B cell (primary cell): Measurements from ENCODE around the gene FOLR1.

ENCODE experiments used
- EZH2 ChIP-seq: IDR thresholded peaks from 2 replicates; pipeline ENCODE4 v1.6.1; 2012; ENCODE audit warnings: borderline replicate concordance, low read depth, mild to moderate bottlenecking, moderate library complexity, low read length; ENCODE audit not compliant: insufficient read depth, poor library complexity, severe bottlenecking
- TF ChIP-seq, protein P1 (sequence below): fragments of 200-600 bp; IDR thresholded peaks from one replicate; pipeline ENCODE4 v1.8.0; 2022; ENCODE audit warnings: antibody characterized with exemption, mild to moderate bottlenecking

DNA sequence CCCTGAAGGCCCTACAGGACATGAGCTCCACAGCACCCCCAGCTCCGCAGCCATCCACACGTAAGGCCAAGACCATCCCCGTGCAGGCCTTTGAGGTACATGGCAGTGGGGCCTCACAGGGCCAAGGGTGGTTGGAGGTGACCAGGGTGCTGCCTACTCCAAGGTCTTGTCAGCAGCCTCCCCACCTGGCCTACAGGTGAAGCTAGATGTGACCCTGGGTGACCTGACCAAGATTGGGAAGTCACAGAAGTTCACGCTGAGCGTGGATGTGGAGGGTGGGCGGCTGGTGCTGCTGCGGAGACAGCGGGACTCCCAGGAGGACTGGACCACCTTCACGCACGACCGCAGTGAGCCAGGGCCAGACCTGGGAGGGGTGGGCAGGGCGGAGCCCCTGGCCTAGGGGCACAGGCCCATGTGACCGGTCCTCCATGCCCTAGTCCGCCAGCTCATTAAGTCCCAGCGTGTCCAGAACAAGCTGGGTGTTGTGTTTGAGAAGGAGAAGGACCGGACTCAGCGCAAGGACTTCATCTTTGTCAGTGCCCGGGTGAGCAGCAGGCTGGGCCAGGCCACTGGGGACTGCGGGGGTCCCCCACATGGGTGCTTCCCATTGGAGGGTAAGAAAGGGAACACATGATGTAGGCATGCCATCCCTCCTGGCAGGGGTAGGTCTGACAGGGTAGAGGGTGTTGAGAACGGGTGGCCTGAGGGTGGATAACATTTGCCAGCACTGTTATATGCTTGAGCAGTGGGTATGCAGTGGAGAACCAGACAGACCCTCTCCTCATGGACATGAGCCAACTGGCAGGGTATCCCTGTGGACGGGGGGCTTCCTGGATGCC is 38.2 kb downstream of the FOLR1 start:
- TF ChIP-seq, protein P1, sequence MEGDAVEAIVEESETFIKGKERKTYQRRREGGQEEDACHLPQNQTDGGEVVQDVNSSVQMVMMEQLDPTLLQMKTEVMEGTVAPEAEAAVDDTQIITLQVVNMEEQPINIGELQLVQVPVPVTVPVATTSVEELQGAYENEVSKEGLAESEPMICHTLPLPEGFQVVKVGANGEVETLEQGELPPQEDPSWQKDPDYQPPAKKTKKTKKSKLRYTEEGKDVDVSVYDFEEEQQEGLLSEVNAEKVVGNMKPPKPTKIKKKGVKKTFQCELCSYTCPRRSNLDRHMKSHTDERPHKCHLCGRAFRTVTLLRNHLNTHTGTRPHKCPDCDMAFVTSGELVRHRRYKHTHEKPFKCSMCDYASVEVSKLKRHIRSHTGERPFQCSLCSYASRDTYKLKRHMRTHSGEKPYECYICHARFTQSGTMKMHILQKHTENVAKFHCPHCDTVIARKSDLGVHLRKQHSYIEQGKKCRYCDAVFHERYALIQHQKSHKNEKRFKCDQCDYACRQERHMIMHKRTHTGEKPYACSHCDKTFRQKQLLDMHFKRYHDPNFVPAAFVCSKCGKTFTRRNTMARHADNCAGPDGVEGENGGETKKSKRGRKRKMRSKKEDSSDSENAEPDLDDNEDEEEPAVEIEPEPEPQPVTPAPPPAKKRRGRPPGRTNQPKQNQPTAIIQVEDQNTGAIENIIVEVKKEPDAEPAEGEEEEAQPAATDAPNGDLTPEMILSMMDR = no peak
- TF ChIP-seq EZH2 = no peak
